H1 (cell line): Measurements from ENCODE around the gene CCDC191. TPM values are rescaled to one million over a fixed set of nuclear protein-coding genes. Genes with fewer than 3 reads are reported as not detected.

Source experiments
- CHD2 ChIP-seq: IDR thresholded peaks from 2 replicates; pipeline ENCODE4 v1.6.1; 2012; ENCODE audit warnings: low read length, improper control_type of control experiment
- RNF2 ChIP-seq: fragments of 200-900, 300-1000 bp; sonication (generic); IDR thresholded peaks from 2 replicates; pipeline ENCODE4 v1.7.1; 2016; ENCODE audit warnings: borderline replicate concordance, low read depth, mild to moderate bottlenecking, antibody characterized with exemption, low read length; ENCODE audit not compliant: poor library complexity, severe bottlenecking; ENCODE audit errors: missing control alignments
- polyA plus RNA-seq, 7 experiments: library from polyadenylated mRNA; depleted of rRNA in 3 of 7; stranded (reverse) in 5 of 7; unstranded in 2 of 7; fragments of >200 nt in 5 of 7; fragments of 200-250 nt in 2 of 7; gene quantifications; 1 replicate in 5 of 7; 2 replicates in 1 of 7; 4 replicates in 1 of 7; pipeline versions ENCODE4 v1.2.1 to v1.2.3, GENCODE V29; 2011 to 2013; ENCODE audit warnings: missing spikeins in 2 of 7, mixed read lengths in 2 of 7
- total RNA-seq: library from RNA; stranded (reverse); fragmentation: NEBNext Ultra II Directional; extraction: Animal tissue kit (Norgen Biotek cat#: 25700); gene quantifications from 2 replicates; pipeline ENCODE4 v1.2.1, GENCODE V29; 2021
- TF ChIP-seq, protein P1 (sequence below): IDR thresholded peaks from 2 replicates; pipeline ENCODE4 v1.6.1; 2011; ENCODE audit warnings: low read length, improper control_type of control experiment

Gene CCDC191
- total and polyA plus RNA-seq, 2 of the 8 experiments (the other 6 are each of a cell fraction or from before 2014, with no cell fraction given) = 0.65 to 1.3 TPM

GRCh38 chr3:114011059-114011797 is 45.1 kb downstream of the CCDC191 start (continued):
- TF ChIP-seq, protein P1, sequence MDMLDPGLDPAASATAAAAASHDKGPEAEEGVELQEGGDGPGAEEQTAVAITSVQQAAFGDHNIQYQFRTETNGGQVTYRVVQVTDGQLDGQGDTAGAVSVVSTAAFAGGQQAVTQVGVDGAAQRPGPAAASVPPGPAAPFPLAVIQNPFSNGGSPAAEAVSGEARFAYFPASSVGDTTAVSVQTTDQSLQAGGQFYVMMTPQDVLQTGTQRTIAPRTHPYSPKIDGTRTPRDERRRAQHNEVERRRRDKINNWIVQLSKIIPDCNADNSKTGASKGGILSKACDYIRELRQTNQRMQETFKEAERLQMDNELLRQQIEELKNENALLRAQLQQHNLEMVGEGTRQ = no peak
- no peak for TF ChIP-seq CHD2
- TF ChIP-seq RNF2 = no peak
